DMS114 treated with DMSO at 0.1 percent for 48 hours (cell line): ENCODE data around the gene CYP24A1.

Experiments used
- DNase-seq: peaks from one replicate; lab custom pipeline; 2025; ENCODE audit not compliant: unreplicated experiment; lab: John Stamatoyannopoulos, UW

The CYP24A1 gene

DNA sequence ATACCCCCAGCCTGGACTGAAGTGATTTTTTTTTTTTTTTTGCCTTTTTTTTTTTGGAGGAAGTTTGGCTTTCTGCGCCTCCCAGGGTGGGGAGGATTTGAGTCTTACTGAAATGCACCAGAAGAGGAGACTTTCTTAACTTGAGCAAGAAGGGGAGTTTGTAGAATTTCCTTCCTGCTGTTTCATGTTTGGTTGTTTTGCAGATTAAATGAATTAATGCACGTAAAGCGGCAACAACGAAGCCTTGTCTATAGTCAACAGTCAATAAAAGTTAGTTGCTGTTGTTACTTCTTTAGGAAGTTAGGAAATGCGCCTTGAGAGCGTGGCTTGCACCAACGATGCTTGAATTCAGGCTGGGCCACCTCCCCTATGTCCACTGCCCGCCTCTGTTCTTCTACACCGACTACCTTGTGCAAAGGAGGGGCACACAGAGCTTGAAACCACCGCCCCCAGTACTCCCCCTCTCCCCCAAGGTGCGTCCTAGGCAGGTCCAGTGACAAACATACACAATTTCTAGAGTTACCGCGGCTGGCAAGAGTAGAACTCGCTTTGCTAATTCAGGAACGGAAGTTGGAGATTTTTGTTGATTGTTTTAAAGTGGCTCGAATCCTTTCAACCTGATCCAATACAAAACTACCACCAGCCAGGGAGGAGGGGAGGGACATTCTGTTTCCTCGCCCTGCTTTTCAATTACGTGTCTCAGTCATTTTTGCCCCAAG is 830 bp upstream of the CYP24A1 start:
- no peak for DNase-seq

DNA sequence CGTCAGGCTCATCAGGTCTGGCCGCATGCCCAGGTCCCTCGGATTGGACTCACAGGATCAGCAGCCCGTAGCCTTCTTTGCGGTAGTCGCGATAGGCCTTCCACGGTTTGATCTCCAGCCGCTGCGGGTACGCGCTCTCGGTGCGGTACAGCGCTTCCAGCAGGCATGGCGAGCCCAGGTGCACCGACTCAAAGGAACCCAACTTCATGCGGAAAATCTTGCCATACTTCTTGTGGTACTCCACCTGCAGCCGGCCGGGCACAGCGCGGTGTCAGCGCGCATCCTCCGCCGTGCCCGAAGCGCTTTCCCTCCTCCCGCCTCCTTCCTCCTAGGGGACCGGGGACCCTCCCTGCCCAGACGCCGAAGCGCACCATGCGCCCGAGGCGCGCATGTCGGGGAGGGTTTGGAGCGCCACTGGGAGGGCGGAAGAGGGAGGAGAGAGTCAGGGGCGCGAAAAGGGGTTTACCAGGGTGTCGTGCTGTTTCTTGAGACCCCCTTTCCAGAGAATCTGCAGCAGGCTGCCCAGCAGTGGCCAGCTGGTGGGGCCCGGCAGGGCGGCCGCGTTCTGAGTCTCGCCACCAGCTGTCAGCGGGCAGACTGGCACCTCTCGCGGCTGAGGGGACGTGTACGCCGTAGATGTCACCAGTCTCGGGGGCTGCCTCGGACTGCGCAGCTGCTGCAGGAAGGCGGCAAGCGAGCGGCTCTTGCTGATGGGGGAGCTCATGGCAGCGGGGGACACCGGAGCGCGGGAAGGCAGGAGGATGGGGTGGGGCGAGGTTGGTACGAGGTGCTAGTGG is 732 bp downstream of the CYP24A1 start:
- DNase-seq, result no peak

DNA sequence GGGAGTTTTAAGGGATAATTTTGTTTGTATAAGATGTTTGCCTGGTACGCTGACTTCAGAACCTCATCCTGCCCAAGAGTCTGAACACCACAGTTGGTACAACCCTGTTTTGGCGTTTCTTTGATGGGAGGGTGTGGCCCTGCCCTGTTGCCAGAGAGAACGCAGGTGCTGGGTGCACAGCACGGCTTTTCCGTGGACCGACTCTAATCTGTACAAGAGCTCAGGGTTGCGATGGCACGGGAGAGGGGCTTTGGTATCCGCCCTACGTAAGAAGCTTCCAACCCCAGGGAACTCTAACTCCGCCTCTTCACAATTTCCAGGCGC is 1.3 kb downstream of the CYP24A1 start:
- no peak for DNase-seq

DNA sequence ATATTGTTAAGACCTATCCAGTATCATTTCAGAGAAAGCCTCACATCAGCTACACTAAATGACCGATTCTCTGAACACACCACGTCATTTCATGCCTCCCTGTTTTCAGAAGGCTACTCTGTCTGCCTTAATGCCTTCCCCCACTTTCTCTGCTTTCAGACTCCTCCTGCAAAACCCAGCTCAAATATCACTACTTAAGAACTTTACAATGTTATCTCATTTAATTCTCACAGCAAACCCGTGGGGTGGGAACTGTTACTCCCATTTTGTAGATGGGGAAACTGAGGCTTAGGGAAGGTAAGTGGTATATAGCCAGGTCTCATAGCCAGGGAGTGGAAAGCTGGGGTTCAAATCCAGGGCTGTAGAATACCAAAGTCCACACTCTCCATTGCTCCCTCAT is 2.8 kb downstream of the CYP24A1 start:
- DNase-seq, result no peak

DNA sequence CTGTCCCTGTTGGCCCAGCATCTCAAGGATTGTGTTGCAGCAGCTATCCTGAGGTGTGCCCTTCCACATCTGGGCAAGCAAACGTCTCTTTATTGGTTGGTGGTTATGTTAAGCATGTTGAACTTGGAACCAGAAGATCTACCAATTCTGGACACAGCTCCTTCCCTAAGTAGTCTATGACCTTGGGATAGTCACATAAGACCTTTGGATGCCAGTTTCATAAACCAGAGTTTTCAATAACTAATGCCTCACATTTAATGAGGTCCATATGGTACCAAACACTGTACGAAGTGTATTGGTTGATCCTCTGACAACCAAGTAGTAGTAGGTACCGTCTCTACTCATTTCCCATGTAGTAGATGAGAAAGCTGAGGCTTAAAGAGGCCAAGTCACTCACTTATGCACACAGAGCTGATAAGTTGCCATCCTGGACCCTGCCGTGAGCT is 3.7 kb downstream of the CYP24A1 start:
- DNase-seq, result no peak

DNA sequence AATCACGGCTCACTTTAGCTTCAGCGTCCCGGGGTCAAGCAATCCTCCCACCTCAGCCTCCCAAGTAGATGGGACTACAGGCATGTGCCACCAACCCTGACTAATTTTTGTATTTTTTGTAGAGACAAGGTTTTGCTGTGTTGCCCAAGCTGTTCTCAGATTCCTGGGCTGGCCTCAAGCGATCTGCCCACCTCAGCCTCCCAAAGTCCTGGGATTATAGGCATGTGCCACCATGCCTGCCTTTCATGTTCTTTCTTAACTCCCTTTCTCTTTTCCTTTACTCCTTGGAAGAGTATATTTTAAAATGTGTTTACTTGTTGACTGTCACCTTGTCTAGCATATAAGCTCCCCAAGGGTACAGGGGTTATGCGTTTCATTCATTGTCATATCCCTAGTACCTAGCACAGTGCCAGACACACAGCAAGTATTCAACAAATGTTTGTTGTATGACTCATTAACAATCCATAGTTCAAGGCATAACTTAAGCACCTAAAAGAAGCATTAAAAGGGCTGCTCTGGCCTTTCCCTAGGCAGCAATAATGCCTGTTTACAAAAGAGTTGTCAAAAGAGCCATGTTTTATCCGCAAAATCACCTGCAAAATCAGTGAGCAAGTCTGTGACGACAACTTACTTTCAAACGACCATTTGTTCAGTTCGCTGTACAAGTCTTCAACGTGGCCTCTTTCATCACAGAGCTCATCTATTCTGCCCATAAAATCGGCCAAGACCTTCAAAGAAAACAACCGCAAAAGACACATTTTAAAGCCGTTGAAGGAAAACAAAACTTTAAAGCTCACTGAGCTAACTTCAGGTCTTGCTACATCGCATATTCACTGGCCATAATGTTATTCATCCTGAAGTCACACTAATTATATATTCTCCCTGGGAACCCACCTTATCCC is 4.6 kb downstream of the CYP24A1 start:
- DNase-seq, result no peak

DNA sequence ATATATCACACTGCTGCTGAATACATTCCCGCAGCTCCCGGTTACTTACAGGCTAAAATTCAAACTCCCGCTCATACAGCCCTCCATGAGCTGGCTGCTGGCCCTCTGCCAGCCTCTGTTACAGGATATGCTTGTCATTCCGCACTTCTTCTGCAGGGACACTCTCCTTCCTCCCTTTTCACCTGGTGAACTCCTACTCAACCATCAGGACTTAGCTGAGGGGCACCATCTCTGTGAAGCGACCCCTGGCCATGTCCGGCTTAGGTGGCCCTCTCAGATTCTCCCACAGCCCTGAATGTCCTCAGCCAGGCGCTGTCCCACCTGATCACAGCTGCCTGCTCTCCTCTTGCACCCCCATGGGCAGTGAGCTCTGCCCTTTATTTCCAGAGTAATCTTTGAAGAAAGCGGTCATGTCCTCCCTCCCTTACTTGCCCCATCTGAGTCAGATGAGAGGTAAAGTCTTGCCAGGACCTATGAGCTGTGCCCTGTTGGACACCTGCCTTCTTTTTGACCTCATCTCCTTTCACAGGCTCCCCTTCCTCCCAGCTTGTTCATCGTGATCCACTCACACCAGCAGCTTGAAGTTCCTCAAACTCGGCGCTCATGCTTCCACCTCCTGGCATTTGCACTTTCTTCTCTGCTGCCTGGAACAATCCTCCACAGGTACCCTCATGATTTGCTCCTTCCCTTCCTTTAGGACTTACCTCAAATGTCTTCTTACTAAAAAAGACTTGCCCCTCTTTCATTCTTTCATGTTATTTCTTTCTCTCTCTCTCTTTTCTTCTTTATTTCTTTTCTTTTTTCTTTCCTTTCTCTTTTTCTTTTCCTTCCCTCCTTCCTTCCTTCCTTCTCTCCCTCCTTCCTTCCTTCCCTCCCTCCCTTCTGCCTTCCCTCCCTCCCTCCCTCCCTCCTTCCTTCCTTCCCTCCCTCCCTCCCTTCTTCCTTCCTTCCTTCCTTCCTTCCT is 5.6 kb downstream of the CYP24A1 start:
- DNase-seq, result no peak

DNA sequence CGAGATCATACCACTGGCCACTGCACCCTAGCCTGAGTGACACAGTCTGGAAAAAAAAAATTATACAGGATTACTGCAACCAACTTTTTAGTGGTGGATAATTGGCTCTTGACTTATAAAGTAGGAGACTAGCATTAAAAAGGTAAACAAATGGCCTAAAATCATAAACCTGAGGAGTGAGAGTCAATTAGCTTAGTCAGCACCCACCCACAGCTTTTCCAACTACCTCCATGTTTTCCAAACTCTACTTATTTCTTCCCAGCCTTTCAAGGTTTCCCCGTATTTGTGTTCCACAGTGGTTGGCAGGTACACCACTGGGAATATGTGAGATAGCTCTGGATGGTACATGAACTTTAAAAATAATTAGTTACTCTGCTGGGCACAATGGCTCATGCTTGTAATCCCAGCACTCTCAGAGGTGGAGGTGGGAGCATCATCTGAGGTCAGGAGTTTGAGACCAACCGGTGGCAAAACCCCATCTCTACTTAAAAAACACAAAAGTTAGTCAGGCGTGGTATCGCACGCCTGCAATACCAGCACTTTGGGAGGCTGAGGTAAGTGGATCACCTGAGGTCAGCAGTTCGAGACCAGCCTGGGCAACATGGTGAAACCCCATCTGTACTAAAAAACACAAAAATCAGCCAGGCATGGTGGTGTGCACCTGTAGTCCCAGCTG is 6.7 kb downstream of the CYP24A1 start:
- DNase-seq, result no peak

DNA sequence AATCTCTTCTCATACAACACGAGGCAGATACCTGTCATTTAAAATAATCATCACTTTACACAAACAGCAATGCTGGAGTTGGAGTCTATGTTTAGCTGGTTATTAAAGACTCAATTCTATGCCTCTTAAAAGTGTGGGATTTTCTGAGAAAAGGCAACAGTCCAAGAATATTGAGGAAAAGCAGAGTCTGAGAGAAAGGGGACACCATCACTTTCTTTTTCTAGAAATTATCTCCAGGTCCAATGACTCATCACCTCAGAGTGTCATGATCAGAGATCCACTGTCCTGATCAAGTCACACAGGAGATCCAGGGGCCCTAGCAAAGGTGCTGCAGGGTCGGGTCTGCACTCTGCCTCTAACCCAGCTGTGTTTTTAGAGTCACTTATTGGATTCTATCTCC is 8.0 kb downstream of the CYP24A1 start:
- no peak for DNase-seq

DNA sequence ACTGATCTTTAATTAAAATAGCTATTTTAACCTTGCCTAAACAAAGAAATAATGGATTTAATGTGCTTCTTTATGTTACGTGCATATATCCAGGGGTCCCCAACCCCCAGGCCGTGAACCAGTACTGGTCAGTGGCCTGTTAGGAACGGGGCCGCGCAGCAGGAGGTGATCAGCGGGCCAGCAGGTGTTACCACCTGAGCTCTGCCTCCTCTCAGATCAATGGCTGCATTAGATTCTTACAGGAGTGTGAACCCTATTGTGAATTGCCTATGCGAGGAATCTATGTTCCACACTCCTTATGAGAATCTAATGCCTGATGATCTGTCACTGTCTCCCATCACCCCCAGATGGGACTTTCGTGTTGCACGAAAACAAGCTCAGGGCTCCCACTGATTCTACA is 8.8 kb downstream of the CYP24A1 start:
- no peak for DNase-seq

DNA sequence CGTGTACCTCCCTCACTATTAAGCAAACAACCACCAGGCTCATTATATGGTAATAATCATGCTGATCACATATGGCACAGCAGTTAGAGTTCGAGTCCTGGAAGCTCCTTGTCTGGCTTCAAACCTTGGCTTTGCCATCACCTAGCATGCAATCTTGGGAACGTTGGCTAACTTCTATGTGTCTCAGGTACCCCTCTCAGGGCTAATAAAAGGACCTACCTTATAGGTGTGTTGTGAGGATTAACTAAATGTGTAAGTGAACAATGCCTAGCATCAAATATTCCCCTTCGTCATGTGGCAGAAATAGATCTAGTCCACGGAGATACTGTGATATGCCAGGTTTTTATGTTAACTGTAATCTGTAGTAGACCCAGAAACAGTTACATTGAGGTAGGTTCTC is 10.4 kb downstream of the CYP24A1 start:
- no peak for DNase-seq

DNA sequence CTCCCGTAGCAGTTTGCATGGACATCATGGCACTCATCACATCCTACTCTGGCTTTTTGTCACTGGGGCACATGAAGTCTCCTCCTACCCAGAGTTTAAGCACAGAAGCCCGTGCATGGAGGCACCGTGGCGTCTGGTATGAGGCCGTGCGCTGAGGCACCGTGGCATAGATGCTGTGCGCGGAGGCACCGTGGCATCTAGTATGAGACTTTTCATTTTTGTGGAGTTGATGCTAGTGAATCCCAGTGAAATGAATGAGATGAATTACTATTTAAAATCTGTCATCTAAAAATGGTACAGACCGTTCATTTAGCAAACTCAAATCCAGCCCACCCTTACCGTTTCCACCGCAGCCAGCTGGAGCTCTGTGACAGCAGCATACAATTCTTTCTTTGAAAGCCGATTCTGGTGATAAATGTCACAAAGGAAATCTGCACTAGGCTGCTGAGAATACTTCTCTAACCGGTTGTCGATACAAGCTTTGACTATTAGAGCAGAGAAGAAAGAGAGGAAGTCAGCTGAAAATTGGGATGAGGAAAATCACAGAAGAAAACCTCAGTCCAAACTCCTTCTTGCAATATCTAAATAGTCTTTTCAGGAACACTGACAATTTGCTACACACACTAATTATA is 11.3 kb downstream of the CYP24A1 start:
- no peak for DNase-seq

DNA sequence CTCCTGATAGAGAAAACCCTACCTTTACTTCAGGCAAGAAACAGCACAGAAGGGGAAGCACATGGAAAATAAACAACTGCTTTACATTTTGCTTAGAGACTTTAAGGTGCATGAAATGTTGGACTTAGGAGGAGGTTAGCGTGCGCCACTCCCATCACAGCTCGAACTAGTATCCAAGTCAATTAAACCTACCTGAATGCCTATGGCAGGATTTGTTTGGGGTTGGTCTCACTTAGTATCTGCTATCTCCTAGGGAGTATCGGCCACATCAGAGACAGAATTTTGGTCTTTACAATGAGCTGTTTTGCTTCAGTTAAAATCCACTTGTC is 12.0 kb downstream of the CYP24A1 start:
- no peak for DNase-seq

DNA sequence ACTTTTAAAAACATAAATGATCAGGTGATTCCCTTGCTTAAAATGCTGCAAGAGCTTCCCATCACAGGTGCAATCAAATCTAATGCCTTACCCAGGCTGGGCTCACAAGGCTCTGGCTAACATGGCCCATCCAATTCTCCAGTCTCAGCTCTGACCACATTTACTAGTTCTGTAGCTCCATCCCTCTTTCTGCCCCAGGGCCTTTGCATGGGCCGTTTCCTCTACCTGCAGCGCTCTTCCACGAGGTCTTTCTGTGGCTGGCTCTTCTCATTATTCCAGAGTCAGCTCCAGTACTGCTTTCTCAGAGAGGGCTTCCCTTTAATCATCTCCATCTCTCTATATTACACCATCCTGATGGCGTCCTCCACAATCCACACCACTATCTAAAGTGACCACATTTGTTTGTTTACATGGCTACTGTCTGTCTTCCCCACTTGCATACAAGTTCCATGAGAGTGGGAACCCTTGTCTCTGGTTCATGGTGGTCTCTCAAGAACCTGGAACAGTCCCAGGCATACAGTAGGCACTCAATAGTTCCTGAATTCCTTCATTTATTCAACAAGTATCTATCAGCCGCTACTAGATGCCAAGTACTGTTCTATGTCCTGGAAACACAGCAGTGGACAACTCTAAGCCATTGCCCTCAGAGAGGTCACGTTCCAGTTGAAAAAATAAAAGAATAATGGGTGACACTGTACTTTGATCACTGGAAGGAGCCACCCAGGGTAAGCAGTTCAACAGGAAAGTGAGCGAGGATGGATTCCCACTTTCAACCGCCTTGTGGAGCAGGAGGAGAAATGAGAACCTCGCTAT is 12.6 kb downstream of the CYP24A1 start:
- no peak for DNase-seq

DNA sequence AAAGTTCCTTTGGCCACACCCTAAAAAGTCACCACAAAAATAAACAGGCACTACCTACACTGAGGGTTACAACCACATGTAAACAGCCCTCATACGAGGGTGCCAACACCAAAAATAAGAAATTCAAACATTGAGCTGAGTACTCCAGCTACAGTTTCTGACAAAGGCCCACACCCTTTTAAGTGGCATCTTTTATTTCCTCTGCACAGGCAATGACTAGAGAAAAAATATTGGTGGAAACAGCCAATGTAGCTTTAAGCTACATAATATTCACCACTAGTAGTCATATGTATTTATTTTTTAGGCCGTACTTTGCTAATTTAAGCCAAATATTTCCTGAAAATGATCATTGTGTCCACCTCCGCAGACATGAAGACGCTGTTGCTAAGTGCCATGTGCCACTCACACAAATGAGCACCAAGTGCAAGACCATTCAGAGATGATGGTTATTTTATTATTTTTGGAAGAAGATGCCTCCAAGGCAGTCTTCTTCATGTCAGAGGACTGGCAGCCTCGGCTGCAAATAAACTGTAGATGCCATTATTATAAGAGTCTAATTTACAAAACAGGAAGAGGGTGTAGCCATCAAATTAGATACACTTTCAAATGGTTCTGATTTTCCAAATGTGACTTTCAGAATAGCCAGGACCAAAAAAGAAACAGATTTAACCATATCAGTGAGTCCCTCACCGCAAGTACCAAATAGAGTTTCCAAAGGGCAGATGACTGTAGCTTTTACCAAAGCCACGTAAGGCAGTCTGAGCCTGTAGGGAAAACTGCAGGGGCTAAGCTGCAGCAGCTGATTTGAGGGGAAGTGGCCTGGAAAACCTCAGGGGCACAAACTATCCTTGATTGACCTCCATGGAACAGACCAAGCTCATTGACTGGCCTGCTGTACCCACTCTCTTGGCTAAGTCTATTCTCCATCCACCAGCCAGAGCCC is 13.4 kb downstream of the CYP24A1 start:
- DNase-seq, result no peak

DNA sequence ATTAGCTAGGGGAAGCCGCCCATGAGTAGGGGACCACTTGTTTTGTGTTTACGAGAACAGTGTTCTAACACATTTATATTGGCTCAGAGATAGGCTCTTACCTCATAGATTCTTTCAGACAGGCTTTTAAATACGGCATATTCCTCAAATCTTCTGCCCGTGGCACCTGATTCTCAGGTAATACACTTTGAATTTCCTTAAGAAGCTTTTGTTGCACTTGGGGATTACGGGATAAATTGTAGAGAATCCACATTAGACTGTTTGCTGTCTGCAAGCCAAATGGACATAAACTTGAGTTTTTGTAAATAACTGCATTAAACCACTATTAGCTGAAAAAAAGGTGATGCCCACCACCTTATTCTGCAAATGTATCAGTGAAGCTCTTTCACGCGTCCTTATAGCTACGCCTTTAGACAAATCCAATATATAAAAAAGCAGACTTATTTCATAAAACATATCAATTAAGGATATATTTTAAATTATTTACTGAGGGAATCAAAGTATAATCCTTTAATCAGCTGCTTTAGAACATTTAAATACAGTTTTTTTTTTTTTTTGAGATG is 14.8 kb downstream of the CYP24A1 start:
- no peak for DNase-seq

DNA sequence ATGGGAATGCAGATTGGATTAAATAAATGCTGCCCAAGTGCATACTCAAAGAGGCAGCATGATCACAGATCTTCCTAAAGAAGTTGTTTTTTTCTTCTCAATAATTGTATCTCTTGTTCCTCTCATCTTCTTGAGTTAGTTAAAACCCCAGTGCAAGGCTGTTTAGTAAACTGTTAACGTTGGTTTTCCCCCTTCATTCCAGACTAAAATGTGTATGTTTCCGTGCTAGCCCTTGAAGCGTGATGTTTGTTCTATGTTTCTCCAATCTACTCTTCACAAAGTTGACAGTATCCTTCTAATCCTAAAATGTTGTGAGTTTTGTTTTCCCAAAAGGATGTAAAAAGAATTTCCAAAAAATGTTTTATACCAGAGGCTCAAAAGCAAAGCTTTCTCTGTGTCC is 15.6 kb downstream of the CYP24A1 start:
- no peak for DNase-seq
